MCF 10A (cell line): Measurements from ENCODE around the gene IL12B. TPM values are rescaled to one million over a fixed set of nuclear protein-coding genes. Genes with fewer than 3 reads are reported as not detected.
A peak's percentile ranks its signal among the peaks of the same experiment; 100 is the strongest.
"Not testable (repeated sequence)": the region's sequence is repeated elsewhere in the genome, so short reads cannot be mapped to it uniquely, and the experiment has no call there.

Source experiments
- BruUV-seq: library from RNA; stranded (reverse); fragments of 400-500 nt; replicated peaks from 2 replicates; lab custom pipeline; 2021; lab: Mats Ljungman, UMichigan
- CTCF ChIA-PET: fragments of 300-600 bp; sonication (Branson Sonifier 250); formaldehyde crosslinking; extraction: SDS; loops from one replicate; lab custom pipeline; 2021; ENCODE audit warnings: antibody characterized with exemption, inconsistent platforms; lab: Yijun Ruan, JAX
- POLR2A ChIA-PET: fragments of 300-600, 350-650 bp; sonication (Branson Sonifier 250); formaldehyde crosslinking; extraction: SDS; loops from one replicate; lab custom pipeline; 2020; ENCODE audit warnings: antibody characterized with exemption, inconsistent platforms; lab: Yijun Ruan, JAX
- DNase-seq: peaks from one replicate; pipeline ENCODE4 v3.0.0-alpha.2; 2018; ENCODE audit not compliant: unreplicated experiment
- H3K27ac Mint-ChIP-seq: one replicate; pipeline ENCODE4 v1.8.0; 2022; ENCODE audit warnings: mild to moderate bottlenecking, low read depth, mixed read lengths; ENCODE audit not compliant: unreplicated experiment
- H3K27me3 Mint-ChIP-seq: one replicate; pipeline ENCODE4 v1.8.0; 2022; ENCODE audit warnings: mixed read lengths; ENCODE audit not compliant: insufficient read depth, unreplicated experiment
- H3K36me3 Mint-ChIP-seq: one replicate; pipeline ENCODE4 v1.8.0; 2022; ENCODE audit warnings: mild to moderate bottlenecking, moderate library complexity, mixed read lengths; ENCODE audit not compliant: insufficient read depth, unreplicated experiment
- H3K4me1 Mint-ChIP-seq: one replicate; pipeline ENCODE4 v1.8.0; 2022; ENCODE audit warnings: mixed read lengths; ENCODE audit not compliant: insufficient read depth, unreplicated experiment
- H3K4me3 Mint-ChIP-seq: one replicate; pipeline ENCODE4 v1.8.0; 2022; ENCODE audit warnings: mild to moderate bottlenecking, moderate library complexity, mixed read lengths; ENCODE audit not compliant: unreplicated experiment
- H3K9me3 Mint-ChIP-seq: one replicate; pipeline ENCODE4 v1.8.0; 2022; ENCODE audit warnings: mixed read lengths; ENCODE audit not compliant: unreplicated experiment
- CTCF ChIP-seq: fragments of 200-600 bp; IDR thresholded peaks from one replicate; pipeline ENCODE4 v1.8.0; 2022; ENCODE audit warnings: antibody characterized with exemption, mild to moderate bottlenecking; ENCODE audit not compliant: unreplicated experiment
- intact Hi-C: fragments of 100-400 bp; cut with micrococcal nuclease; formaldehyde crosslinking; loops from 2 replicates; pipeline ENCODE4 v1.14.1; 2022
- total RNA-seq: library from RNA; stranded (reverse); gene quantifications from 2 replicates; pipeline ENCODE4 v1.2.3, GENCODE V29; 2022

IL12B gene
- total RNA-seq, 1 experiment from 2014 or later: 0.14 TPM

- BruUV-seq: no TSS peak
- CTCF ChIA-PET: interaction anchor here (0.6 to 0.8 kb wide), 2 partner anchors 80 to 150 kb away, joined by 3 read pairs; no protein-coding TSS in a partner anchor
Measured at GRCh38 chr5:159362220-159362619, 31.9 kb upstream of the IL12B start.

GRCh38 chr5:159359871-159360270, 29.6 kb upstream of the IL12B start:
- intact Hi-C loops, H3K36me3 Mint-ChIP-seq, BruUV-seq, H3K27ac Mint-ChIP-seq, DNase-seq, H3K4me3 Mint-ChIP-seq, H3K9me3 Mint-ChIP-seq, H3K4me1 Mint-ChIP-seq, H3K27me3 Mint-ChIP-seq: not testable (repeated sequence)
- ChIA-PET POLR2A (interaction anchor here (1.2 to 1.4 kb wide), 2 partner anchors 9 to 18 kb away, joined by 3 read pairs; no protein-coding TSS in a partner anchor), CTCF (interaction anchor here (1.0 to 2.6 kb wide), 2 partner anchors 25 to 85 kb away, joined by 3 to 8 read pairs; no protein-coding TSS in a partner anchor)

More at GRCh38 chr5:159362220-159362619, 31.9 kb upstream of the IL12B start:
- POLR2A ChIA-PET: interaction anchor here (0.5 to 1.0 kb wide), 4 partner anchors 21 to 95 kb away, joined by 3 read pairs; no protein-coding TSS in a partner anchor
- no peaks in the 10 kb centered on the region for H3K27me3 Mint-ChIP-seq
- no peaks in the 10 kb centered on the region for H3K9me3 Mint-ChIP-seq
- H3K36me3 Mint-ChIP-seq: peaks cover 6% of the 10 kb centered on the region
- H3K4me1 Mint-ChIP-seq: no peaks in the 10 kb centered on the region
- intact Hi-C loops: no loop called here
- TF ChIP-seq CTCF: no peak
- no peak overlapping the region for H3K4me3 Mint-ChIP-seq
- no peak for DNase-seq
- H3K27ac Mint-ChIP-seq: no peak overlapping the region

- no TSS peak for BruUV-seq
- H3K4me3 Mint-ChIP-seq: no peak overlapping the region
- no peaks in the 10 kb centered on the region for H3K9me3 Mint-ChIP-seq
- no peaks in the 10 kb centered on the region for H3K4me1 Mint-ChIP-seq
- no peak for DNase-seq
- intact Hi-C loops: no loop called here
- no peaks in the 10 kb centered on the region for H3K36me3 Mint-ChIP-seq
- H3K27me3 Mint-ChIP-seq: no peaks in the 10 kb centered on the region
- no peak for TF ChIP-seq CTCF
- CTCF ChIA-PET: interaction anchor here (0.6 to 2.6 kb wide), 4 partner anchors 24 to 606 kb away, joined by 3 to 8 read pairs (median 4); no protein-coding TSS in a partner anchor
- POLR2A ChIA-PET: interaction anchor here (1.2 to 1.4 kb wide), 3 partner anchors 8 to 18 kb away, joined by 3 to 6 read pairs (median 3); no protein-coding TSS in a partner anchor
- H3K27ac Mint-ChIP-seq: no peak overlapping the region
Measured at GRCh38 chr5:159359408-159359807, 29.1 kb upstream of the IL12B start.

GRCh38 chr5:159353661-159354252, 23.5 kb upstream of the IL12B start:
- no peaks in the 10 kb centered on the region for H3K27me3 Mint-ChIP-seq
- H3K27ac Mint-ChIP-seq: peak overlapping the region; percentile 72
- POLR2A ChIA-PET: interaction anchor here (0.6 to 1.3 kb wide), 2 partner anchors 12 to 72 kb away, joined by 3 read pairs; no protein-coding TSS in a partner anchor
- no peaks in the 10 kb centered on the region for H3K9me3 Mint-ChIP-seq
- no peak for TF ChIP-seq CTCF
- CTCF ChIA-PET: interaction anchor here (0.6 kb wide), 1 partner anchor 37 kb away, joined by 3 read pairs; no protein-coding TSS in a partner anchor
- peaks cover 9% of the 10 kb centered on the region for H3K4me1 Mint-ChIP-seq
- H3K4me3 Mint-ChIP-seq: no peak overlapping the region
- BruUV-seq: no TSS peak
- intact Hi-C loops: no loop called here
- DNase-seq: no peak
- no peaks in the 10 kb centered on the region for H3K36me3 Mint-ChIP-seq

- H3K36me3 Mint-ChIP-seq, H3K4me1 Mint-ChIP-seq, H3K27me3 Mint-ChIP-seq, intact Hi-C loops, DNase-seq, H3K9me3 Mint-ChIP-seq, H3K27ac Mint-ChIP-seq, BruUV-seq, H3K4me3 Mint-ChIP-seq: not testable (repeated sequence)
- ChIA-PET CTCF (interaction anchor here (1.8 kb wide), 1 partner anchor 22 kb away, joined by 4 read pairs; no protein-coding TSS in a partner anchor), POLR2A (interaction anchor here (0.7 to 0.9 kb wide), 2 partner anchors 9 to 17 kb away, joined by 3 read pairs; no protein-coding TSS in a partner anchor)
Measured at GRCh38 chr5:159350644-159351043, 20.4 kb upstream of the IL12B start.

GRCh38 chr5:159350216-159350615, 19.9 kb upstream of the IL12B start:
- intact Hi-C loops, DNase-seq, H3K27ac Mint-ChIP-seq, H3K4me1 Mint-ChIP-seq, H3K36me3 Mint-ChIP-seq, H3K4me3 Mint-ChIP-seq, BruUV-seq, H3K9me3 Mint-ChIP-seq, H3K27me3 Mint-ChIP-seq, CTCF ChIA-PET: not testable (repeated sequence)
- POLR2A ChIA-PET: interaction anchor here (0.7 kb wide), 1 partner anchor 16 kb away, joined by 3 read pairs; no protein-coding TSS in a partner anchor
